HG03457 (cell line): ENCODE data around the gene ARHGEF19.

ENCODE experiments used
- ATAC-seq: cut with Tn5 transposase; IDR thresholded peaks from one replicate; pipeline ENCODE4 v1.9.1; 2021; ENCODE audit warnings: moderate number of reproducible peaks; ENCODE audit not compliant: unreplicated experiment

The ARHGEF19 gene

GRCh38 chr1:16183765-16184556 lies 28.5 kb downstream of the ARHGEF19 start:
- ATAC-seq, result no peak

- ATAC-seq, result no peak
Observed at GRCh38 chr1:16183179-16183578, 29.3 kb downstream of the ARHGEF19 start.

GRCh38 chr1:16181887-16182719 lies 30.3 kb downstream of the ARHGEF19 start:
- ATAC-seq, result no peak

- no peak for ATAC-seq
Observed at GRCh38 chr1:16180291-16180824, 32.1 kb downstream of the ARHGEF19 start.

GRCh38 chr1:16178596-16179497 lies 33.6 kb downstream of the ARHGEF19 start:
- no peak for ATAC-seq

- no peak for ATAC-seq
Observed at GRCh38 chr1:16177306-16177705, 35.1 kb downstream of the ARHGEF19 start.

- ATAC-seq, result no peak
Observed at GRCh38 chr1:16176653-16177052, 35.8 kb downstream of the ARHGEF19 start.

GRCh38 chr1:16175610-16176553 lies 36.6 kb downstream of the ARHGEF19 start:
- no peak for ATAC-seq

GRCh38 chr1:16174886-16175598 lies 37.4 kb downstream of the ARHGEF19 start:
- ATAC-seq, result no peak

GRCh38 chr1:16174261-16174868 lies 38.1 kb downstream of the ARHGEF19 start:
- no peak for ATAC-seq

- ATAC-seq, result no peak
Observed at GRCh38 chr1:16173447-16174260, 38.8 kb downstream of the ARHGEF19 start.

- no peak for ATAC-seq
Observed at GRCh38 chr1:16172964-16173446, 39.4 kb downstream of the ARHGEF19 start.

GRCh38 chr1:16172218-16172830 lies 40.1 kb downstream of the ARHGEF19 start:
- no peak for ATAC-seq

GRCh38 chr1:16171314-16172151 lies 40.9 kb downstream of the ARHGEF19 start:
- ATAC-seq, result no peak

GRCh38 chr1:16170283-16170673 lies 42.2 kb downstream of the ARHGEF19 start:
- no peak for ATAC-seq

- no peak for ATAC-seq
Observed at GRCh38 chr1:16168622-16169360, 43.7 kb downstream of the ARHGEF19 start.
